D341Med (cell line): Measurements from ENCODE around the gene SEPTIN8.
"Not testable (repeated sequence)": the region's sequence is repeated elsewhere in the genome, so short reads cannot be mapped to it uniquely, and the experiment has no call there.

Source experiments
- DNase-seq: peaks from one replicate; pipeline ENCODE4 v3.0.0; 2012; ENCODE audit warnings: low spot score

SEPTIN8 gene

GRCh38 chr5:132812123-132812765, 35.2 kb upstream of the SEPTIN8 start:
- DNase-seq: no peak

GRCh38 chr5:132810605-132811004, 33.6 kb upstream of the SEPTIN8 start:
- DNase-seq: no peak

- DNase-seq: no peak
Observed at GRCh38 chr5:132808866-132809265, 31.8 kb upstream of the SEPTIN8 start.

GRCh38 chr5:132808448-132808847, 31.4 kb upstream of the SEPTIN8 start:
- DNase-seq: no peak

GRCh38 chr5:132807163-132807838, 30.3 kb upstream of the SEPTIN8 start:
- no peak for DNase-seq

- not testable (repeated sequence) for DNase-seq
Observed at GRCh38 chr5:132806804-132807162, 29.7 kb upstream of the SEPTIN8 start.

- DNase-seq: not testable (repeated sequence)
Observed at GRCh38 chr5:132805872-132806271, 28.8 kb upstream of the SEPTIN8 start.

- not testable (repeated sequence) for DNase-seq
Observed at GRCh38 chr5:132804219-132804618, 27.2 kb upstream of the SEPTIN8 start.

- DNase-seq: not testable (repeated sequence)
Observed at GRCh38 chr5:132802685-132803066, 25.6 kb upstream of the SEPTIN8 start.

- DNase-seq: no peak
Observed at GRCh38 chr5:132802044-132802684, 25.1 kb upstream of the SEPTIN8 start.

GRCh38 chr5:132800545-132800944, 23.5 kb upstream of the SEPTIN8 start:
- no peak for DNase-seq

- DNase-seq: no peak
Observed at GRCh38 chr5:132799392-132799791, 22.4 kb upstream of the SEPTIN8 start.

GRCh38 chr5:132797651-132798050, 20.6 kb upstream of the SEPTIN8 start:
- no peak for DNase-seq

- DNase-seq: no peak
Observed at GRCh38 chr5:132791026-132791425, 14.0 kb upstream of the SEPTIN8 start.

- DNase-seq: no peak
Observed at GRCh38 chr5:132790201-132790865, 13.3 kb upstream of the SEPTIN8 start.

- no peak for DNase-seq
Observed at GRCh38 chr5:132788990-132789886, 12.2 kb upstream of the SEPTIN8 start.

- no peak for DNase-seq
Observed at GRCh38 chr5:132788508-132788907, 11.5 kb upstream of the SEPTIN8 start.

- DNase-seq: no peak
Observed at GRCh38 chr5:132787076-132787475, 10.0 kb upstream of the SEPTIN8 start.

- no peak for DNase-seq
Observed at GRCh38 chr5:132785864-132786263, 8.8 kb upstream of the SEPTIN8 start.

- no peak for DNase-seq
Observed at GRCh38 chr5:132785365-132785764, 8.3 kb upstream of the SEPTIN8 start.

GRCh38 chr5:132782101-132782500, 5.1 kb upstream of the SEPTIN8 start:
- DNase-seq: no peak

GRCh38 chr5:132781029-132781428, 4.0 kb upstream of the SEPTIN8 start:
- no peak for DNase-seq
